NCI-H1694 treated with DMSO at 0.1 percent for 48 hours (cell line): ENCODE measurements around the gene COL23A1.

Source experiments
- DNase-seq: peaks from one replicate; lab custom pipeline; 2025; lab: John Stamatoyannopoulos, UW

Gene COL23A1

DNA sequence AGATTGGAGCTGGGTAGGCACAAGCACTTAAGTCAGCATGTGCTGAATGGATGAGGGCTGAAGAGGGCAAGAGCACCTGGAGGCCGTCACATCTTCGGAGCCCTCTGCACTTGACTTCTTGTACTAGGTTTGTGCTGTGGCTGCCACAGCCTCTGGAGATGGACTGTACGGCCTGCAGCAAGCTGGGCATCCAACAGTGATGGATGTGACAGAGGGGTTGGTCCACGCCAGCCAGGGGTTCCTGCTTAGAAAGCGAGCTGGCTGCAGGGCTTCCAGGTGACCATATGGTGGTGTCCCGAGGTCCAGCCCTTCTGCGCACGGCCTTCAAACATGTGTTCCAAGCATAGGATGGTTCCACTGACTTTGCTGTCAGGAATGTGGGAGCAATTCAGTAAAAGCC lies 292.4 kb downstream of the COL23A1 start:
- DNase-seq, result no peak

DNA sequence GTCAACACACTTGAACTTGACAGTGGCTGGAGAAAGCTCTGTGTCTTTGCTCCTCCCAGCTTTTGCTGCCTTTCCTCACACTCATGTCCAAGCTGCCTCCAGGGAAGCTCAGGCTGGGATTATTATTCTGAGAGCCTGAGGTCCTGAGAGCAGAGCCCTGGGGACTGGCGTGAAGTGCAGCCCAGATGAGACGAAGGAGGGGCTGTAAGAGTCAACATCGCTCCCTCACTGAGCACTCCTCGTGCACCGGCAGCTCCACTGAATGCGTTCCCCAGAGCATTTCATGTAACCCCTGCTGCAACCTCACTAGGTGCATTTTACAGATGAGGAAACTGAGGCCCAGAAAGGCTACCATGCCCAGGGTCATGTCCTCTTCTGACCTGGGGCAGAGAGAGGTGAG lies 294.1 kb downstream of the COL23A1 start:
- DNase-seq, result no peak

DNA sequence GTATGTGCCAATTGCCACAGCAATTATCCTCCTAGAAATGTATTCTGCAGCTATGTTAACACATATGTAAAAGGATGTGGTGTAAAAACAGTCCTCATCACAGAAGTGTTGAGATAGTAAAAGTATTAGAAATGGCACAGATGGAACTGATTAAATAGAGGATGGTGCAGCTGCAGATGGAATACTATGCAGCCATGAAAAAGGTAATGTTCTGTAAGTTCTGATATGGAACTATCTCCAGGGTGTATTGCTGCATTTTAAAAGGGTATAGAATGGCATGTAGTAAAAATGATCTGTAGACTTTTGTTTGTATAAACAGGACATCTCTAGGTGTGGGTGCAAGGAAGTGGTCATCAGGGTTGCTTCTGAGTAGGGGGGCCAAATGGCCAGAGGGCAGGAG lies 294.6 kb downstream of the COL23A1 start:
- no peak for DNase-seq

DNA sequence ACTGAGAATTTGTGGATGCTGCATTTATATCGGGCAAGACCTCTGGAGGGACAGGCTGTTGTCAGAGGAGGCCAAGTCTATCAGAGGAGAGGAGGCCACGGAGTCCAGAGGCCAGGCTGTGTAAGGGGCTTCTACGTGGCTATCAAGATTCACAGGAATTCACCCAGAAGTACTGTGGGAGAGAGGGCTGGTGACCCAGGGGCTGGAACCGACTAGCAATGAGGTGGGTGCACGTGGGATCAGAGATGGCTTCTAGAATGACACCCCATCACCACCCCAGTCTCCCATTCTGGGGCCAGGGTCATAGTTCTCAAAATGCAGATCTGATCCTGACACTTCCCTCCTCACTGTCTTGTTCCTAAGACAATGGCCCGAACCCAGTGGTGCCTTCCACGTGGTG lies 296.4 kb downstream of the COL23A1 start:
- no peak for DNase-seq

DNA sequence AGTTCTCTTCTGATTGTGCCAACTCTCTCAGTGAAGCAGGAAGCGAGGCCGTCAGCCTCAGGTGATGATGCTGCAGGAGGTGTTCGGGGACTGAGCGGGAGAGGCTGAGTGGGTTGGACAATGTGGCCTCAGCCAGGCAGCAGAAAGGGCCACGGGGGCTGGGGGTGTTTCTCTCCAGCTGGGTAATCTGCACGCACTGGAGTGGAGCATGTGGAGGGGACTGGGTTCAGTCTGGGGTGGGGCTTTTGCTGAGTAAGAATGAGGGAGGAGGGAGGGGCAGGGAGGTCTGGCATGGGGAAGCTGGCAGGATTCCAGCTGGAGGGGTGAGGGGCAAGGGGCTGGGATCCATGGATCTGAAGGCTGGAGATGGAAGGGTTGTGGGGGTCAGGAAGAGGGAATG lies 296.8 kb downstream of the COL23A1 start:
- no peak for DNase-seq

DNA sequence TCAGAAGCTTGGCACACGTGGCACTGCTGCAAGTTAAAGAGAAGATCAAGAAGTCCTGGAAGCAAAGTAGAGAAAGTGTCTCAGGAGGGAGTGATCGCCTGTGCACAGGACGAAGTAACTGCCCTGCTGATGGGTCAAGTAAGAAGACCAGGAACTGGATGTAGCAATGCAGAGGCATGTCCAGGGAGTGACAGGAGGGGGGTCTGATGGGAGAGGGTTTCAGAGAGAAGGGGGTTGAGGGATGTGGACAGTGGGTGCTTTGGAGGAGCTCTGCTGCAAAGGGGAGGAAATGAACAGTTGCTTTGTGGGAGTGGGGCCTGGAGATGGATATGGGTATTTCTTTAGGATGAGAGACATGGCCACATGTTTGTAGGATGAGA lies 297.4 kb downstream of the COL23A1 start:
- DNase-seq, result no peak

DNA sequence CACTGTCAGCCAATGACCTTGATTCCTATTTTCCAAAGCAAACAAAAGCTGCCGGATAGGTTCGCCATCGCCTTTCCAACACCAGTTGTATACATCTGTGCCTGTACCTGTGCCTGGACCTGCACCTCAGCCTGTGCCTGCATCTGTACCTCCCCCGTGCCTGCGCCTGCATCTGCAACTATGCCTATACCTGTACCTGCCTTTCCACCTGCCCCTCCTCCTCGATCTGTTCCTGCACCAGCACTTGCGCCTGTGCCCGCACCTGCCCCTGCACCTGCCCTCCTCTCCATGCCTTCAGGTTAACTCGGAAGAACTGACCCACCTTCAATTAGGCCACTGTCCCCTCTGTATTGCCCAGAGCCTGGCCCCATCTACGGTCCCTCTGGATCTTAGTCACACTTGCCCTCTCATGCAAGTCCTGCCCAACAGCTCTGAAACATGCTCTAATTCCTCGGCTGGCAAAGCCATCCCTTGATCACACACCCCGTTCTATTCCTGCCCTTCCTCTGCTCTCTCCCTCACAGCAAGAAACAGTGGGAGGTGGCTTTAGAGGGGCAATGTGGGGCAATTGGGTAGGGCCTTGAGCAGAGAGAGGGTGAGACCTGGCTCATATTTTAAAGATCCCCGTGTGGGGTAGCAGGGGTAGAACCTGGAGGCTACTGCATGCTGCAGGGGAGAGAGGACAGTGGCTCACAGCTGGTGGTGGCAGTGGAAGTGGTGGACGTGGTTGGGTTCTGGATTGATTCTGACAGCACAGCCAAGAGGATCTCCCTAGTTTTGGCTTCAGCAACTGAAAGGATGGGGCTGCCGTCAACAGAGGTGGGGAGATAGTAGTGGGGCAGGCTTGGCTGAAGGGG lies 298.0 kb downstream of the COL23A1 start:
- DNase-seq, result no peak

DNA sequence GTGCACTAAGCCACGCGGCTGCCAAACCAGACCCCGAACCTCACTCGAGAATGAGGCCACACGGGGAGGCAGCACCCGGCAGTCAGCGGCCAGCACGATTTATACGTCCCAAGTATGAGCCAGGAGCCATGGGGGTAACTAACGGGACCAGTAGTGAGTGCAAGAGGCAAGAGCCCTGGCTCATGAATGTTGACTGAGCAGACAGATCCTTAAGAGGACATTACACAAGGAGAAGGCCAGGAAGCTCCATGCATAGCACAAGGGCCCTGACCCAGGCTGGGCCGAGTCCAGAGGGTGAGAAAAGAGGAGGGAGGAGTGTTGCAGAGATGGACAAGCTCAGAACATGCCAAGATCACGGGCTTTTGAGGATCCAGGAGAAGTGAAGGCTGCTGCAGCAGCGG lies 299.0 kb downstream of the COL23A1 start:
- DNase-seq, result no peak

DNA sequence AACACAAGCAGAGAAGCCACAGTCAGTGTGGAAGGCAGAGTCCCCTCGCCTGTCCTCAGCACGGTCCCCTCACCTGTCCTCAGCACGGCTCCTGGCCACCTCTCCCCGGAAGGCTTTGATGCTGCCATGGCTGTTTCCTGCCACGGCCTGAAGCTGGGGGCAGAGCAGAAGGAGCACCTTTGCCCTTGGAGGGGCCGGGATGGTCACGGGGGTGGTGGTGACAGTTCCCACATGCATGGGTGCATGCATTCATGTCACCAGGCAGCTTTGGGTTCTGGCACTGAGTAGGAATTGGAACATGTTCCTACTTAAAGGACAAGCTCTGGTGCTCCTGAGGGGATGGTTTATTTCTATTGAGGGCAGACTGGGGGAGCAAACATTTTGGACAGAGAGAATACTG lies 299.8 kb downstream of the COL23A1 start:
- DNase-seq, result no peak

DNA sequence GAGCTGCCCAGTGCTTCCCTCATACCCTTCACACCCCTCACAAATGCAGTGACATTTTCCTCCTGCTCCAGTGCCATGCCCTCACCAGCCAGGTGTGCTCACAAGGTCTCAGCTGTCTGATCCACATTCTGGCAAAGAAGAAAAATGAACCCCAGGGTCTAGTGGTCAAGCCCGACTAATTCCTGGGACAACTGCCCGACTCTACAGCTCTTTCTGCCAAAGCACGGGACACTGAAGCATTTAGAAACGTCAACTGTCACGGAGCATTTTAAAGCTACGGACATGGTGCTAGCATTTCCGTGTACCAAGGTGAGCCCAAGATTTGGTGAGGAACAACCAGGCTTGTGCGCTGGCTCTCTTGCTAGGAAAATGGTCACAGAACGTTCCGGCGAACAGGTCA lies 300.8 kb downstream of the COL23A1 start:
- DNase-seq, result no peak

DNA sequence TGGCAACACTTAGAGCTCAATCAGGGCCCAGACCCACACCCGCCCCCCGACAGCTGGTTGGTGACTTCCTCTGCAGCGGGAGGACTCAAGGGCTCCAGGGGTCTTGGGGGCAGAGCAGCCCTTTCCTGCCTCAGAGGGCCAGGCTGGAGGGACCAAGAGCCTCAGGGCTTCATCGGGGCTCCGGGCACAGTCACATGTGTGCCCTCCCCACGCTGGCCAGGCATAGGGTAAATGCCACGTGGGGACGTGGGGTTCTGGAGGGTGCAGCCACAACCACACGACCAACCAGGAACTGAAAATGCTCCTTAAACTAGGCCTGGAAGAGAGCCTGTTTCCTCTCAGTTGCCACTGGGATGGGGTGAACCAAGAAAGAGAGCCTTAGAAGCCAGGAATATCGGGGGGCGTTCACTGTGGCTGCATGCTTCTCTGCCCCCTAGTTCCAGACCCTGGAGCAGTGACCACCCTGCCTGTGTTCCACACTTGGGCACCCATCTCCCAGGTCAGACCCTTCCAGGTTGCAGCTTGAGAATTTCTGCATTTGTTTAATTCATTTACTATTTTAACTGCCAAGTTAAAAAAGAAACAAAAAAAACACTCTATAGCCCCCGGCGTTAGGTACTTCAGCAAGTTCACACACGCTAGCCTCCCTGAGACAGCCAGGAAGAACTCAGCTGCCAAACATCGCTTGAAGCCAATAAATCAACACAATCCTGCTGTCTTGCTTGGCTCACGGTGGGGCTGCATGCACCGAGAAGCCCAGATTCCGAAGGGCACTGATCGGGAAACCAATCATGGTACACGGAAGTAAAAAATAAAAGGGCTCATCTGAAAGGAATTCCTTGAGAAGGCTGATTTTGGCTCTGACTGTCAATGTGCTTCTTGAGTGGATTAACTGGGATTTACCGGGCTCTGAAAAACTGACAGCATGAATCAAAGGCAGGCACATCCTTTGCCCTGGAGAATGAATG lies 301.5 kb downstream of the COL23A1 start:
- DNase-seq, result peak; percentile 72

DNA sequence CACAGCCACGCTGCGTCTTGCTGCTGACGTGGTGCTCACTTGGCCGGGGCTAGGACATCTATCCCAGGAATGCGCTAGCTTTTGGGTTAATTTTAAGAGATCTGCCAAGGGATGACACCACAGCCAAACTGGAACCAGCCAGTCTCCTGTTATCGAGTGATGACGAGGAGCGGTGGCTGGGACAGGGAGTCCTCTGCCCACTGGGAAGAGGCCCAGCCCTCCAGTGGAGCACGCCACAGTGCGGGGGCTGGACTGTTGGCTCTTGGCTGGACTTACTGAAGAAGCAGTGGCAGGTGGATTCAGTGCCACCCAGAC lies 302.4 kb downstream of the COL23A1 start:
- DNase-seq, result no peak

DNA sequence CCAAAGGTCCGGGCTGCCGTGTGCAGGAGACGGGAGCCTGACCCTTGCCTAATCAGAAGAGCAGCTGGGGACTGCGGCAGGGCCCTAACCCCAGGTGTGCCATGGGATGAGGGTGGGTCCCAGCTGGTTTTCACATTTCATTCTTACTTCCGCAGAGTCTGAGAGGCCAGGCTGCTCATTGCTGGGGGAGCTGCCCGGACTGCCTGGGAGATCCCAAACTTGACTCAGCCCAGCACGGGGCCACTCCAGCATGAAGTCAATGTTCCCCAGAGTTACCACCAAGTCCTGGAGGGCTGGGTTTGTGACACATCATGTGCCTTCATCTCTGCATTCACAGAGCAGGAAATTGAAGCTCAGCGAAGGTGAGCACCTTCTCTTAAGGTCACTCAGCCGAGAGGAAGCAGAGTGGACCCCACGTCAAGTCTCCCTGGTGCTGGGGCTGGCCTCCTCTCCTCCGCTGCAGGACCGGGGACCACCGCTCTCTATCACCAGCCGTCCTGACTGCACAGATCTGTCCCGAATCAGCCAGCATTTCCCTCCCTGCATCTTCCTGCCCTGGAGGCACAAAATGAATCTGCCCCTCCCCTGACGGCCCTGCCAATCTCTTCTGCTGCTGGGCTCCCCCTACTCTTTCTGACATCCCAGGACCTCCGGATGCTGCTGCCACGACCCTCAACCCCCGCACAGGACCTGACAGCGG lies 303.0 kb downstream of the COL23A1 start:
- no peak for DNase-seq

DNA sequence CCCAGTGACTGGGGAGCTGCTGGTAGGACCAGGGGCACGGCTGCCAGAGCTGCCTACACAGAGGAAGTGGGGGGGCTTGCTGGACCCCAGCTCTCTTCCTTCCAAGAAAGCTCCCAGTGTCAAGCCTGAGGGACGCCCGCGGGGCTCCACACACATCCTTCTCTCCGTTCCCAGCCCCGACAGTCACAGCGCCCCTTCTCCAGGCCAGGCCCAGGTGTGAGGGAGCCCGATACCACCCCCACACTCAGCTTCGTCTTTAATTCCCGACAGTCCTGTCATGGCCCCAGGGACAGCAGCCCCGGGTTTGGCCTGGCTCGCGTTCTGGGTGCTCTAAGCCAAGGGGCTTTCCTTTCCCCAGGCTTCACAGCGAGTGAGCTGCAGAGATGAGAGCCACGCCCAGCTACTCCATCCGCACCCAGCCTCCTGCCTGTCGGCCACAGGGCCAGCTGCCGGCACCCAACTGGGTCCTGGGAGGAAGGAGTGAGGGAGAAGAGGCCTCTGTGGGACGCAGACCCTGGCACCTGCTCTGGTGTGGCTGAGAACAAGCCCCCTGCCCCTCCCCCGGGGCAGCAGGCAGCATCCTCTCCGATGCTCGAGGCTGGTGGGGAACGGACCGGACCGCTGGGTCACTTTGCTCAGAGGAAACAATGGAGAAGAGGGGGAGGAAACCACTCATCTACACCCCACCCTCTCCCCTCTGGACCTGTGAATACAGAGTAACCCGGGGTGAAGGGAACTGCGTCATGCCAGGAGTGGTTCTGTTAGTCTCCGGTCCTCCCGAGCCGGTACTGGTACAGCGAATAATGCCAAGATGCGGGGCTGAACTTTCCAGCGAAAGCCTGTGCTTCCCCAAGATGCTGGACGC lies 303.7 kb downstream of the COL23A1 start:
- DNase-seq, result no peak

DNA sequence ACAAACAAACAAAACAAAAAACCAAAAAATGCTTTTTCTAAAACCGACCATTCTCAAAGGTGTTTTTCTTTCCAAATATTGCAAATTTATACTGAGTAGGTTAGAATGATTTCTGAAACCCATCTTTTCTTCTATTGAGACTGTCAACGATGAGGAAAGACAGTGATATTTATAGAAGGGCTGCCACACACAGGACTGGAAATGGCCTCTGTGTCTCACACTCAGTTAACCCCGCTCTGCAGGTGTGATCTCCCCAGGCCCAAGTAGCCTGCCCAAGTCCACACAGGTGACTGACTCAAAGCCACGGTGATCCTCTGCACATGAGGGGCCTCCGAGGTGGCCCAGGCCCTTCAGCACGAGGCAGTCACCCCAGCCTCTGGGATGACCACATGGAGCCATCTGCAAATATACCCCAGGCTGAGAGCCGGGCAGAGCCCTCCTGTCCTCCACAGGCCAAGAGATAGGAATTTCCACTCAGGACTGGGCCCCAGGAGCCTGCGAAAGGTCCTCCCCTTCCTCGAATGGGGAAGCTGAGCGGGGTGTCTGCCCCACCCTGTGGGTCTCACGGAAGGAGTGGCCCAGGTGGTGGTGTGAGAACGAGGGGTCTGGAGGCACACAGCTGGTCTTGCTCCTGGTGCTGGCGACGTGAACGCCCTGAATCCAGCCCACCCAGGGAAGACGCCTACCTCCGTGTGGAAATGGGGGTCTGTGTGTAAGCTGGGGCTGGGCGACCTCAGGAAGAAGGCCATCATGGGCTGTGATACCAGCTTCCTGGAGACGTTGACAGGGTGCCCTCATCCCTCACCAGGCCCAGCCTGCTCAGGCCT lies 304.6 kb downstream of the COL23A1 start:
- no peak for DNase-seq

DNA sequence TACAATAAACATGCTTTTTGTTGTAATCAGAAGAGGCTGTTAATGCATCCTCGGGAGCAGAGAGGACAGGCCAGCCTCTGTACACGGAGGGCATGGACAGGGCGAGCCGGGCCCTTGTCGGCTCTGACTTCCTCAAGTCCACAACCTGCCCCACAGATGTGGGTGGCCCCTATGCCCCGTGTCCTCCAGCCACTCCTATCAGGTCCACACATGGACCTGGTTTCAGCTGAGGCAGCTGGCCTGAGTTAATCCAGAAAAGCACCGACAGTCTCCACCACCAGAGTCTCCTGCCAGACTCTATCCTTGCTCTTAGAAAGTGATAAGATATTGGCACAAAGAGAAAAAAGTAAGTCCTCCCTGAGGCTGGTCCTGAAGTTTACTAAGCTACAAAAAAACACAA lies 305.2 kb downstream of the COL23A1 start:
- no peak for DNase-seq

DNA sequence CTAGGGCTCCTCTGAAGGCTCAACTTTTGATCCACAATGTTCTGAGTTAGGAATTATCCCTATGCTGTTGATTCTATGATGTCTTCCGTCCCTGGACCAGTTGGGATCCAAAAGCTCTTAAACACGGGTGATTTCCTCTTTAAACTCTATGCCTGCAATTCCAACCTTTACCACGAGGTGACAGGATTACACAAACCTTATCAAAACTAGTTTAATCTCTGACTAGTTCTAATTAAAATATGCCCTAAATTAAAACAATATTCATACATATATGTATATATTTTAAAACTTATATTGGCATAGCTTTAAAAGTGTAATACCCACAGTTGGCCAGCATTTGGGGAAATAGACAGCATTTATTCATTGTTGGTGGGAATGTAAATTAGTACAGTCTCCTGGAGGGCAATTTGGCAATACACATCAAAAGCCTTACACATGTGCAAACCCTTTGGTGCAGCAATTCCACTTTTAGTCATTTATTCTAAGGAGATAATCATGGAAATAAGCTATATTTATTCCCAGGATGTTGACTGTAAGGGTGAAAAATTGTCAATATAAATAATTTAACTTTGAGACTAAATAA lies 306.0 kb downstream of the COL23A1 start:
- DNase-seq, result peak; percentile 40

DNA sequence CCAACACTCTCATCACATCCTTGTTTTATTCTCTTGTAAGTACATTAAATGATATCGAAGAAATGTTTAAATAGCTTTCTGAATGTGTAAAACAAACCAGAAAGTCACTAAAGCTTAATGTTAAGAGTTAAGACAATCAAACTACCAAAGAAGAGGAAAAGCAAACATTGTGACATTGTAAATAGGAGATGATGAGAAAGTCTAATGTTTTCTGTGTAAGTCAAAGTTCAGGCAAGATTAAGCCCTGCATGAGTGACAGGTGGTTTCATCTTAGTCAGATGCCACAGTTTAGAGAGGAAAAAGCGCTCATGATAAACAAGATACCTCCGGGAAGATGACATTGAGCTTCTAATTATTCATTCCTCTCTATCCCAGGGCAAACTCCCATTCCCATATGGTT lies 306.7 kb downstream of the COL23A1 start:
- DNase-seq, result no peak

DNA sequence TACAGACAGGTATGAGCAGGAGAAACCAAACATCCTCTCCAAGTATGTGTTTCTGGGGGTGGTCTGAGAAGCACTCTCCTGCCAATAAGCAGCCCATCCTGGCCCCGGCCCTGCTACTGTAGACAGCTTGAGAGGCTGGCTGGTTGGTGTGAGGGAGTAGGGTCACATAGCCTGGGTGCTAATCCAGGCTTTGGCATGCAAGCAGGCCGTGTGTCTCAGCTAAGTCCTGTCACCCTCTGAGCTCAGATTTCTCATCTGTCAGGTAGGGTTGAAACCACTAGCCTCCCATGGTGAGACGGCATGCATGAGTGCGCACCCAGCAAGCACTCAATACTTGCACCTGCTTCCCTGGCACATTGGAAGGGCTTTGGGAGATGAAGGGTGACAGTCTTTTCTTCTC lies 307.8 kb downstream of the COL23A1 start:
- no peak for DNase-seq

DNA sequence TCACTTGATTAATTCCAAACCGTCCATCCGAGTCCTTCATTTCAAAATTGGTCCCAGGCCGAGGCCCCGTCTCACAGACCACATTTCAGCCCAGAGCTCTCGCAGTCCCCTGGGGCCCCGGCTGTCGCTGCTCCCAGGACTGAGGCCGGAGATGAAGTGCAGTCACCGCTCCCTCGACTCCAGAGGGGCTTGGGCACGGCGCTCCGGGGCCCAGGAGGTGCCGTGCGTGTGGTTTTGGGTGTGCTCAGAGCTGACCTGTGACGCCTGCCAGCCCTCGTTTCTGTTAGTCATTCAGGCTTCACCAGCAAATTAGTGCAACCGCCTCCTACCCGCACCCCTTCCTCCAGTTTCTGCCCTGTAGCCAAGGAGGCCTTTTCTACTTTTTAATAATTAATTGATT lies 308.9 kb downstream of the COL23A1 start:
- DNase-seq, result no peak
